HCT116 (cell line): ENCODE results near the gene ST14.

ENCODE experiments used
- CTCF ChIP-seq, 3 experiments: fragments of 200-600 bp in 1 of 3; sonication (generic) in 1 of 3; IDR thresholded peaks in 2 of 3; conservative IDR thresholded peaks in 1 of 3; 2 replicates each; pipeline ENCODE4 v1.5.1; 2012 to 2017; ENCODE audit warnings: low read depth in 2 of 3, low read length in 2 of 3, antibody characterized with exemption in 1 of 3, borderline replicate concordance in 1 of 3, control low read depth in 1 of 3, mild to moderate bottlenecking in 1 of 3, mixed read lengths in 1 of 3, mixed run types in 1 of 3, moderate library complexity in 1 of 3; ENCODE audit not compliant: insufficient read depth in 1 of 3
- EZH2phosphoT487 ChIP-seq: fragments of 200-600 bp; IDR thresholded peaks from 2 replicates; pipeline ENCODE4 v1.6.1; 2018; ENCODE audit warnings: antibody characterized with exemption, borderline replicate concordance
- POLR2A ChIP-seq: IDR thresholded peaks from 2 replicates; pipeline ENCODE4 v1.7.0; 2011; ENCODE audit warnings: borderline replicate concordance; ENCODE audit not compliant: insufficient read depth, insufficient read length; ENCODE audit errors: extremely low read depth
- REST ChIP-seq: IDR thresholded peaks from 2 replicates; pipeline ENCODE4 v1.6.1; 2012; ENCODE audit warnings: low read depth
- ZFX ChIP-seq: fragments of 450-650 bp; IDR thresholded peaks from 2 replicates; pipeline ENCODE4 v1.6.1; 2017

GRCh38 chr11:130194241-130195023 is 34.9 kb downstream of the ST14 start:
- TF ChIP-seq CTCF (IDR thresholded peaks at IDR 0.05 in 2 of 3, conservative IDR thresholded peaks at IDR 0.05 in 1 of 3; ENCODE audit: borderline replicate concordance in 1 of 3, insufficient read depth in 1 of 3, low read depth in 2 of 3, low read length in 2 of 3) (no peak), ZFX (no peak), REST (no peak), EZH2phosphoT487 (no peak), POLR2A (no peak)
